PC-9 (cell line): ENCODE measurements around the gene HDAC7.

Experiments used
- EZH2 ChIP-seq: fragments of 200-600 bp; sonication (generic); IDR thresholded peaks from 2 replicates; pipeline ENCODE4 v1.8.0; 2017; ENCODE audit warnings: antibody characterized with exemption, low read depth
- TF ChIP-seq, protein P1 (sequence below): fragments of 200-600 bp; sonication (generic); conservative IDR thresholded peaks from 2 replicates; pipeline ENCODE4 v1.6.1; 2017; ENCODE audit warnings: mixed run types, antibody characterized with exemption, mild to moderate bottlenecking, moderate library complexity

DNA sequence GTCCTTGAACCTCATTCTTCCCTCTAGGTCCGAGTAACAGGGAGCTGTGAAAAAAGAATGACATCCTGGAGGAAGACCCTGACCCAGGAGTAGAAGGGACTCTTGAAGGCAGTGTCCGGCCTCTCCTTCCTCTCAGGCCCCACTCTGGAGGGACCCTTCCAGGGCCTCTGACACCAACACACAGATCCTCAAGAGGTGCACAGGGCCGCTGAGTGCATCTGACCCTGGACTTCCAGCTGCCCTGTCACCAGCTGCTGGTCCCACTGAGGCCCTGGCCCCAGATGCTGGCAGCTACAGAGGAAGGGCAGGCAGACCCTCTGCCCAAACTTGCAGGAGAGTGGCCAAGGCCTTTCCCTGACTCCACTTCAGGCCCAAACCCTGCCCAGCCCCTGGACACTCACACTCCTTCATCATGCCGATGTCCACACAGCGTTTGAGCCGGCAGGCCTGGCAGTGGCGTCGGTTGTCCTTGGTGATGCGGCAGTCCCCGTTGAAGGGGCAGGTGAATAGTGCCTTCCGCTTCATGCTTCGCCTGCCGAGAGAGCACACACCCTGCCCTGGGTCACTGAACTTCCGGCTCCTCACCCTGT is 45.0 kb upstream of the HDAC7 start:
- TF ChIP-seq, protein P1, sequence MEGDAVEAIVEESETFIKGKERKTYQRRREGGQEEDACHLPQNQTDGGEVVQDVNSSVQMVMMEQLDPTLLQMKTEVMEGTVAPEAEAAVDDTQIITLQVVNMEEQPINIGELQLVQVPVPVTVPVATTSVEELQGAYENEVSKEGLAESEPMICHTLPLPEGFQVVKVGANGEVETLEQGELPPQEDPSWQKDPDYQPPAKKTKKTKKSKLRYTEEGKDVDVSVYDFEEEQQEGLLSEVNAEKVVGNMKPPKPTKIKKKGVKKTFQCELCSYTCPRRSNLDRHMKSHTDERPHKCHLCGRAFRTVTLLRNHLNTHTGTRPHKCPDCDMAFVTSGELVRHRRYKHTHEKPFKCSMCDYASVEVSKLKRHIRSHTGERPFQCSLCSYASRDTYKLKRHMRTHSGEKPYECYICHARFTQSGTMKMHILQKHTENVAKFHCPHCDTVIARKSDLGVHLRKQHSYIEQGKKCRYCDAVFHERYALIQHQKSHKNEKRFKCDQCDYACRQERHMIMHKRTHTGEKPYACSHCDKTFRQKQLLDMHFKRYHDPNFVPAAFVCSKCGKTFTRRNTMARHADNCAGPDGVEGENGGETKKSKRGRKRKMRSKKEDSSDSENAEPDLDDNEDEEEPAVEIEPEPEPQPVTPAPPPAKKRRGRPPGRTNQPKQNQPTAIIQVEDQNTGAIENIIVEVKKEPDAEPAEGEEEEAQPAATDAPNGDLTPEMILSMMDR = no peak
- no peak for TF ChIP-seq EZH2
